Colonic mucosa (tissue), 4 donors: ENCODE measurements around the gene KCNG2. TPM values are rescaled to one million over a fixed set of nuclear protein-coding genes. Genes with fewer than 3 reads are reported as not detected.

Experiments used
- DNase-seq: peaks from one replicate; pipeline ENCODE4 v3.0.0-alpha.2; 2020
- H3K27ac ChIP-seq: fragments of 200-600 bp; one replicate; pipeline ENCODE4 v1.8.0; 2021
- H3K27me3 ChIP-seq: fragments of 200-600 bp; one replicate; pipeline ENCODE4 v1.8.0; 2021
- H3K36me3 ChIP-seq: fragments of 200-600 bp; one replicate; pipeline ENCODE4 v1.8.0; 2021
- H3K4me1 ChIP-seq: fragments of 200-600 bp; one replicate; pipeline ENCODE4 v1.8.0; 2021; ENCODE audit warnings: mild to moderate bottlenecking
- H3K4me3 ChIP-seq: fragments of 200-600 bp; one replicate; pipeline ENCODE4 v1.8.0; 2021
- H3K9ac ChIP-seq, 2 donors: one replicate each; pipeline ENCODE4 v1.7.0; 2013; ENCODE audit warnings: control low read depth in 2 of 2, low read depth in 2 of 2, low read length in 2 of 2
- H3K9me3 ChIP-seq: fragments of 200-600 bp; one replicate; pipeline ENCODE4 v1.8.0; 2021
- intact Hi-C: fragments of 100-400 bp; cut with DNase I; formaldehyde crosslinking; loops from one replicate; pipeline ENCODE4 v1.14.1; 2022
- total RNA-seq, 2 donors: library from RNA; stranded (reverse); fragmentation: NEBNext Ultra II Directional in 1 of 2; extraction: Animal tissue kit (Norgen Biotek cat#: 25700) in 1 of 2; gene quantifications; one replicate each; pipeline ENCODE4 v1.2.1, GENCODE V29; 2021
- TF ChIP-seq, protein P1 (sequence below): fragments of 200-600 bp; IDR thresholded peaks from one replicate; pipeline ENCODE4 v1.8.0; 2022; ENCODE audit warnings: antibody characterized with exemption, mild to moderate bottlenecking
- donor health status: healthy.
- donor health status: DM: no; HTN: no; CAD: no.
- donor health status: DM: no; HTN: no; CAD: no.

Gene KCNG2
- total RNA-seq, 2 donors from 2014 or later: 0.32 TPM; not detected in 1

DNA sequence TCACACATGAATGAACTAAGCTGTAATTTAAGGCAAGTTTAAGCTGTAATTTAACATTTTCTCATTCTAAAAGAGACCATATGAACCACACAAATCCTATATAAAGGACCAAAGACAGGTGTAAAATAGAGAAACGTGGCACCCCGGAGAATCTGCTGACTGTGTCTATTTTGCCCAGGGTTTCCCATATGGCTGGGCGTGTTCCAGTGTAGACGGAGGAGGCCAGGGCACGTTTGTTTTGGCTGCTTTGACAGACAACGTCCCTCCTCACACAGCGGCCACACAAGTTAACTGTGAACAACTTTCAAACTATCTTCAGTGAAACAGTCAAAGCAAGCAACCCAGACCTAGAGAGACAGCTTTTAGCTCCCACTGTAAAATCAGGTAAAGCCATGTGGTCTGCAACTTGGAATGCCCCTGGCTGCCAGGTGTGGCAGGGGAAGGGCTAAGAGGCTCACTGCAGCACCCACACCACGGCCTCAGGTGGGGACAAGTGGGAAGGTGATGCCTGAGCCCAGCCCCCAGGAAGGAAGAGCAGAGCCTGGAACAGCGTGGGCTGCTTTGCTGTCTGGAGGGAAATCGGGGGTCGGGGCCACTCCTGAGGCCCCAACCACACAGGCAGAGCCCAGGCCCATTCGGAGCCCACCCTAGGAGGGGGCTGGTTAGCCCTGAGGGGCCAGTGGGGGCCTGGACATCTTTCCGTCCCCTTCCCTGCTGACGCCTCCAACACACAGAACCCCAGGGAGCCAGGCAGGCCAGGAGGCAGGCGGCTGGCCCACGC lies 113.0 kb downstream of the KCNG2 start:
- intact Hi-C loops: no loop called here
- H3K9me3 ChIP-seq: no peaks in the 10 kb centered on the region
- no peak overlapping the region for H3K9ac ChIP-seq
- H3K4me1 ChIP-seq: no peaks in the 10 kb centered on the region
- no peak overlapping the region for H3K27ac ChIP-seq
- no peaks in the 10 kb centered on the region for H3K36me3 ChIP-seq
- DNase-seq: no peak
- H3K27me3 ChIP-seq: no peaks in the 10 kb centered on the region
- TF ChIP-seq, protein P1, sequence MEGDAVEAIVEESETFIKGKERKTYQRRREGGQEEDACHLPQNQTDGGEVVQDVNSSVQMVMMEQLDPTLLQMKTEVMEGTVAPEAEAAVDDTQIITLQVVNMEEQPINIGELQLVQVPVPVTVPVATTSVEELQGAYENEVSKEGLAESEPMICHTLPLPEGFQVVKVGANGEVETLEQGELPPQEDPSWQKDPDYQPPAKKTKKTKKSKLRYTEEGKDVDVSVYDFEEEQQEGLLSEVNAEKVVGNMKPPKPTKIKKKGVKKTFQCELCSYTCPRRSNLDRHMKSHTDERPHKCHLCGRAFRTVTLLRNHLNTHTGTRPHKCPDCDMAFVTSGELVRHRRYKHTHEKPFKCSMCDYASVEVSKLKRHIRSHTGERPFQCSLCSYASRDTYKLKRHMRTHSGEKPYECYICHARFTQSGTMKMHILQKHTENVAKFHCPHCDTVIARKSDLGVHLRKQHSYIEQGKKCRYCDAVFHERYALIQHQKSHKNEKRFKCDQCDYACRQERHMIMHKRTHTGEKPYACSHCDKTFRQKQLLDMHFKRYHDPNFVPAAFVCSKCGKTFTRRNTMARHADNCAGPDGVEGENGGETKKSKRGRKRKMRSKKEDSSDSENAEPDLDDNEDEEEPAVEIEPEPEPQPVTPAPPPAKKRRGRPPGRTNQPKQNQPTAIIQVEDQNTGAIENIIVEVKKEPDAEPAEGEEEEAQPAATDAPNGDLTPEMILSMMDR: no peak
- no peak overlapping the region for H3K4me3 ChIP-seq

DNA sequence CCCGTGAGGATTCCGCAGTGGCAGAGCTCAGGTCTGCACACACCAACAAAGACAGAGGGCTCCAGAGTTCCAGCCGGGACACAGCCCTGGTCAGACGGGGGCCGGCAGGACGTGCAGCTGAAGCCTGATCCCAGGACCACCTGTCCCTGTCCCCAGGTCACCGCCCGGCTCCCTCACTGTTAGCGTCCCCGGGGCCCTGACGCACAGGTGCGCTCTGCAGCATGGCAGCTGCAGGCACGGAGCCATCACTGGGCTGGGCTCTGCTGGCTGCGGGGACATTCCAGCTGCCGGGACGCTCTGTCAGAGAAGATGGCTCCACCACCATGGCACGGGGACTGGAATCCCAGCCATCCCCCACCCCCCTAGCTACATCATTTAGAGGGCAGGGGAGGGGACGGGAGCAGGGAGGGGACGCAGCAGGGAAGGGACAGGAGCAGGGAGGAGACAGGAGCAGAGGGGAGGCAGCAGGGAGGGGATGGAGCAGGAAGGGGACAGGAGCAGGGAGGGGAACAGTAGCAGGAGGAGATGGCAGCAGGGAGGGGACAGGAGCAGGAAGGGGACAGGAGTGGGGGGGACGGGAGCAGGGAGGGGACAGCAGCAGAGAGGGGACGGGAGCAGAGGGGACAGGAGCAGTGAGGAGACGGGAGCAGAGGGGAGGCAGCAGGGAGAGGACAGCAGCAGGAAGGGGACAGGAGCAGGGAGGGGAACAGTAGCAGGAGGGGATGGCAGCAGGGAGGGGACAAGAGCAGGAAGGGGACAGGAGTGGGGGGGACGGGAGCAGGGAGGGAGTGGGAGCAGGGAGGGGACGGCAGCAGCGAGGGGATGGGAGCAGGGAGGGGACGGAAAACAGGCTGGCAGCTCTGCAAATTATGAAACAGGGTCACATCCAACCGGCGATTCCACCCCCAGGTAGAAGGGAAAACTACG lies 113.9 kb downstream of the KCNG2 start:
- Histone ChIP-seq H3K36me3 (no peaks in the 10 kb centered on the region), H3K9me3 (no peaks in the 10 kb centered on the region), H3K27me3 (no peaks in the 10 kb centered on the region), H3K4me3 (no peak overlapping the region), H3K4me1 (no peaks in the 10 kb centered on the region), H3K27ac (no peak overlapping the region), H3K9ac (no peak overlapping the region)
- TF ChIP-seq, protein P1: no peak
- intact Hi-C loops: no loop called here
- DNase-seq: no peak

DNA sequence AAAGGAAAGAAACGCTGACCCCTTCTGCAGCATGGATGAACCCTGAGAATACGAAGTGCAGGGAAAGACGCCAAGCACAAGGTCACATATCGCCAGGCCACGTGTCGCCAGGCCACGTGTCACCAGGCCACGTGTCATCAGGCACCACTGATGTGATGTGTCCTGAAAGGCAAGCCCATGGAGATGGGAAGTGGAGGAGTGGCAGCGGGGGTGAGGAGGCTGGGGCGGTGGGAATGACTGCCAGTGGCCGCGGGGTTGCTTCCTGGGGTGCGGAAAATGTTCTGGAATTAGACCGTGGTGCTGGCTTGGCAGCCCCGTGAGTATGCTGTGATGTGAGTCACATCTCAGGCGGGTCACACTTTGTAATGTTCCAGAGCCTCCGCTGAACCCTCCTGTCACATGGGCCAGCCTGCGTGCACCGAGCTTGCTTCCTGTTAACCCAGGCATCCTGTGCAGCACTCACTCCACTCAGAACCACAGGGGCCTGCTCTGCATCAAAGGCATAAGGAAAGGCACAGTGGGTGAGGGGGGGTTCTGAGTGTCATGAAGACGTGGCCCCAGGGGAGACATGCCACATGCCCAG lies 114.8 kb downstream of the KCNG2 start:
- H3K4me3 ChIP-seq: no peak overlapping the region
- DNase-seq: peak; percentile 17
- no peak overlapping the region for H3K9ac ChIP-seq
- H3K36me3 ChIP-seq: no peaks in the 10 kb centered on the region
- no peaks in the 10 kb centered on the region for H3K9me3 ChIP-seq
- H3K27me3 ChIP-seq: no peaks in the 10 kb centered on the region
- TF ChIP-seq, protein P1: no peak
- H3K4me1 ChIP-seq: no peaks in the 10 kb centered on the region
- H3K27ac ChIP-seq: no peak overlapping the region
- intact Hi-C loops: no loop called here

DNA sequence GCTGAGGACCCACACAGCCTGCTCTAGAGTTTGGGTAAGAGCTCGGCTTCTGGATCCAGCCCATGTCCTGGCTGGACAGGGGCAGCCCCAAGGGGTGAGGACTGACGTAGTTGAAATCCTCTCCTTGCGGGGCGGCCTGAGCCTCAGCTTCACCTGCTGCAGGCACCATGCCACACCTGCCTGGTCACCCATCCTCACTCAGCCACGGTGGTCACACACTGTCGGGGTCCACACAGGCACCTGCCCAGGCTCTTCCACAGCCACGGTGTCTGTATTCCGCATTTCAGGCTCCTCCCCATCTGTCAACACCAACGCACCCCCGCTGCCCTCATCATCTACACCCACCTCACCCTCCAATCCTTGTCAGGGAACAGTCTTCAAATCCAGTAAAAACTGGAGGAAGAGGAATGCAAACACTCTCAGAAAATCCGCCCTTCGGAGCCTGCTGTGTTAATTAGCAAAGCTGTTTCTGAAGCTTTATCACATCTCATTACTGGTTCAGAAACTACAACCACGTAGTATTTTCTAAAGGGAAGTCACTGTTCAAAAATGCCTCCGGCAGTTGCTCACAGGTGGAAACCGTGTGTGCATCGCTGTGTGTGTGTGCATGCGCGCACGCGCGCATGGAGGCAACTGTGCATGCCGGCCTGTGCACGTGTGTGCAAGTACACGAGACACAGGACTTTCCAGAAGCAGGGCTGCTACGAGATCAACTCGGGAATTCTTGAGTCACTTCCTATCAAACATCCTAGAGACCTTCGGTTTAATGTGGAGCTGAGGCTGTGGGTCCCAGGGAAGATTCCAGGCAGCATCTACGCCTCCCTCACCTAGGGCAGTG lies 115.5 kb downstream of the KCNG2 start:
- no peaks in the 10 kb centered on the region for H3K9me3 ChIP-seq
- H3K4me1 ChIP-seq: no peaks in the 10 kb centered on the region
- no peaks in the 10 kb centered on the region for H3K27me3 ChIP-seq
- TF ChIP-seq, protein P1: no peak
- H3K27ac ChIP-seq: no peak overlapping the region
- no peaks in the 10 kb centered on the region for H3K36me3 ChIP-seq
- H3K9ac ChIP-seq: no peak overlapping the region
- H3K4me3 ChIP-seq: no peak overlapping the region
- intact Hi-C loops: no loop called here
- no peak for DNase-seq
